Fibroblast of villous mesenchyme (primary cell): Measurements from ENCODE around the gene PLPP3. TPM values are rescaled to one million over a fixed set of nuclear protein-coding genes. Genes with fewer than 3 reads are reported as not detected.

Experiments
- DNase-seq: peaks from one replicate; pipeline ENCODE4 v3.0.0-alpha.2; 2010; ENCODE audit warnings: low read depth
- H3K4me3 ChIP-seq: 2 replicates; pipeline ENCODE4 v1.5.1; 2011; ENCODE audit warnings: low read depth, mild to moderate bottlenecking, low read length
- CTCF ChIP-seq: IDR thresholded peaks from 2 replicates; pipeline ENCODE4 v1.5.1; 2012; ENCODE audit warnings: low read depth, mild to moderate bottlenecking, low read length; ENCODE audit not compliant: insufficient read depth
- total RNA-seq: library from RNA; depleted of rRNA; stranded (reverse); fragments of >200 nt; gene quantifications from 2 replicates; pipeline ENCODE4 v1.2.3, GENCODE V29; 2012

The PLPP3 gene
- total RNA-seq, 1 donor = 14.7 TPM

- no peak for DNase-seq
- no peak overlapping the region for H3K4me3 ChIP-seq
- TF ChIP-seq CTCF = no peak
Observed at GRCh38 chr1:56526571-56527174, 52.7 kb downstream of the PLPP3 start.

- TF ChIP-seq CTCF = no peak
- DNase-seq = no peak
- no peak overlapping the region for H3K4me3 ChIP-seq
Observed at GRCh38 chr1:56525489-56526041, 53.8 kb downstream of the PLPP3 start.

GRCh38 chr1:56524263-56524662, 55.1 kb downstream of the PLPP3 start:
- no peak overlapping the region for H3K4me3 ChIP-seq
- no peak for TF ChIP-seq CTCF
- DNase-seq = no peak

- DNase-seq = no peak
- TF ChIP-seq CTCF = no peak
- no peak overlapping the region for H3K4me3 ChIP-seq
Observed at GRCh38 chr1:56522680-56523079, 56.7 kb downstream of the PLPP3 start.

- TF ChIP-seq CTCF = no peak
- H3K4me3 ChIP-seq = no peak overlapping the region
- no peak for DNase-seq
Observed at GRCh38 chr1:56520016-56520601, 59.3 kb downstream of the PLPP3 start.

- no peak for DNase-seq
- TF ChIP-seq CTCF = no peak
- no peak overlapping the region for H3K4me3 ChIP-seq
Observed at GRCh38 chr1:56517404-56518130, 61.8 kb downstream of the PLPP3 start.
